ENCODE results near the gene PTGER2.

GRCh38 chr14:52338051-52338681 is 24.1 kb downstream of the PTGER2 start:
- TF ChIP-seq SIN3A (IDR thresholded peaks at IDR 0.05; ENCODE audit: borderline replicate concordance, insufficient read depth, low read length), result no peak
- TF ChIP-seq TAF1 (IDR thresholded peaks at IDR 0.05; ENCODE audit: borderline replicate concordance, insufficient read depth, low read length), result no peak

Data from PFSK-1 (cell line).